ENCODE measurements around the gene PALM.
"Not testable (repeated sequence)": the region's sequence is repeated elsewhere in the genome, so short reads cannot be mapped to it uniquely, and the experiment has no call there.

PALM gene

GRCh38 chr19:709196-709964 is 645 bp downstream of the PALM start:
- DNase-seq: no peak

DNA sequence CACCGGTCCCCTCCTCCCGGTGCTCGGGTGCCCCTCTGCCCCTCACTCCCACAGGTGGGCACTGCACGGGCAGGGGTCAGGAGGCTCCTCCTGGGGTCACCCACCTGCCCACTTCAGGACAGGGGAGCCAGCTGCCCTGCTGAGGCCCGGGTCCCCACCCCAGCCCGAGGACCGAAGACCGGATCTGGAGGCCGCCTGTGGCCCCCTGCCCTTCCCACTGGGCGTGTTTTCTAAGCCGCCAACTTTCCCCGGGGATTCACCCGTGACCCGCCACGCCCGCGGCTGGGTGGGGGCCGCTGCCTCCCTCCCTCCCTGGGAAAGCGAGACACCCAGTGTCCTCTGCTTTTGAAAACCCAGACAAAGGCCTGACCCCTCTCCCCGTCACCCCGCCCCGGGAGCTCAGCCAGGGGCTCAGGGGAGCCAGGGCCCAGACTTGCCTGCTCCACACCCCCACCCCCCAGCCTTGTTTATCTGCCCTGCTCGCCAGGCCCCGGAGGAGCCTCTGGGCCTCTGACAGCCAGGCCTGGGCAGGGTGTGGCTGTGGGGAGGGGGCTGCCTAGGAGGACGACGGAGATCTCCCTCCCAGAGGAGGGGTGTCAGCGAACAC is 1.3 kb downstream of the PALM start:
- no peak for DNase-seq

GRCh38 chr19:710767-711166 is 2.0 kb downstream of the PALM start:
- no peak for DNase-seq

GRCh38 chr19:711254-711653 is 2.5 kb downstream of the PALM start:
- no peak for DNase-seq

GRCh38 chr19:715347-715746 is 6.6 kb downstream of the PALM start:
- DNase-seq: no peak

DNA sequence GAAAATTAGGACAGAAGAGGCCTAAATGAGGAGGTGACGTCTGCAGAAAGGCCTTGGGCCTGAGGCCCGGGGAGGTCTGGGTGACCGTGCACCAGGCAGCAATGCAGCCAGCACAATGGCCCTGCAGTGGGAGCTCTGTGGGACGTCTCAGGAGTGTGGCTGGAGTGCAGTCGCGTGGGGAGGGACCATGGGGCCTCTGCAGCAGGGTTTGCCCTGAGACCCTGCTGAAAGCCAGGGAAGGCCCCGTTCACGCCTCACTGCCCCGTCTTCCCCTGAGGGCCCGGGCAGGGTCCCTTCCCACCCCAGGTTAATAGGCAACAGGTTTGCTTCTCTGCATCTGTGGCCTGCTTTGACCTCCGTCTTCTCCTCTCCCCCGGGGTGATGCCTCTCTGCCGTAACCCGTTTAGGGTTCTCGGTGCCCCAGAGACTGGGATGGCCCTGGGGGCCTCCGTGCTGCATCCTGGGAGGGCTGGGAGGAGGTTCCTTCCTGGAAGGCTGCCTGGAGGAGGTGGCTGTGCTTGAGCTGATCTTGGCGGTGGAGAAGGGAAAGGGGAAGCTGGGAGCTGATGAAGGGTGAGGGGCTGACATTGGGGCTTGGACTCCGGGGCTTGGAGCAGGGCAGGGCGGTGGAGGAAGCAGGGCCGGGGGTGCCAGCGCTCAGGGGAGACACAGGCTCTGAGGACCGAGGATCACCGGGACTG is 9.7 kb downstream of the PALM start:
- no peak for DNase-seq

- no peak for DNase-seq
Measured at GRCh38 chr19:718991-719512, 10.3 kb downstream of the PALM start.

GRCh38 chr19:719636-720344 is 11.1 kb downstream of the PALM start:
- no peak for DNase-seq

DNA sequence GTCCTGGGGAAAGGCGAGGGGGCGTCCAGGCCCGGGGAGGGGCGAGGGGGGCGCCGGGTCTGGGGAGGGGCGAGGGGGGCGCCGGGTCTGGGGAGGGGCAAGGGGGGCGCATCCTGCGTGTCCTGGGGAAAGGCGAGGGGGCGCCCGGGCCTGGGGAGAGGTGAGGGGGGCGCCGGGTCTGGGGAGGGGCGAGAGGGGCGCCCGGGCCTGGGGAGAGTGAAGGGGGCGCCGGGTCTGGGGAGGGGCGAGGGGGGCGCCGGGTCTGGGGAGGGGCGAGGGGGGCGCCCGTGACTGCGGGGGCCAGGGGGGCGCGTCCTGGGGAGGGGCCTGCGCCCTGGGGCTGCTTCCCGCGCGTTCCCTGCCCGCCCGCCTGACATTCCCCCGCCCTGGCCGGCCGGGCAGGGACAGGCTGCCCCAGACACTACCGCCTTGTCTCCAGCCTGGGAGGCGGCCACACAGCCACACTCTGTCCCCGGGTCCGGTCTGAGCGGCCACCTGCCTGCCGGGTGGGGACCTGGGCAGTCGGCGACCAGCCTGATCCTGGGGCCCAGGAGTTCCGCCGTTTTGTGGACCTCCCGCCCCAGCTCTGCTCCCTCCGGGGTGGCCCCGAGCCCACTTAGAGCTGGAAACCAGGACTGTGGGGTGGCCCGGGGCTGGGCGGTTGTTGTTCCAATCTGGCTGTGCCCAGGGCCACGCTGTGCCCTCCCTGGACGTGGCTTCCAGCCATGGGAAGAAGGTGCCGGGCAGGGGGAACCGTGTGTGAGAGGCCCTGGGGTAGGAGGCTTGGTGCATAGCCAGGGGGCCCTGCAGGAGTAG is 11.8 kb downstream of the PALM start:
- no peak for DNase-seq

- DNase-seq: no peak
Measured at GRCh38 chr19:722553-723101, 13.9 kb downstream of the PALM start.

DNA sequence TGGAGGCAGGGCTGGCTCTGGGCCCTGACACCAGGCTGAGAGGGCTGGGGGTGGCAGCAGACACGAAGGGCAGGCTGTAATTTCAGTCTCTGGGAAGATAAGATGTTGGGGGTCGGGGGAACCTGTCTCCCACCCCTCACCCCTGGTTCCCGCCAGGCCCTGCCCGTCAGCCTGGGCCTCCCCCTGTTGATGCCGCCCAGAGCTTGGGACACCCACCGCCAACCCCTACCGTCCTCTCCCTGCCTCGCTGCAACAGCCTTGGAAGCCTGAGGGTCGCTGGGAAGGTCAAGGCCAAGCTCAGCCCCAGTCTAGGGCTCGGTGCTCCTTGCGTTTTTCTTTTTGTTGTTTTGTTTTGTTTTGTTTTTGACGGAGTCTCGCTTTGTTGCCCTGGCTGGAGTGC is 14.5 kb downstream of the PALM start:
- no peak for DNase-seq

DNA sequence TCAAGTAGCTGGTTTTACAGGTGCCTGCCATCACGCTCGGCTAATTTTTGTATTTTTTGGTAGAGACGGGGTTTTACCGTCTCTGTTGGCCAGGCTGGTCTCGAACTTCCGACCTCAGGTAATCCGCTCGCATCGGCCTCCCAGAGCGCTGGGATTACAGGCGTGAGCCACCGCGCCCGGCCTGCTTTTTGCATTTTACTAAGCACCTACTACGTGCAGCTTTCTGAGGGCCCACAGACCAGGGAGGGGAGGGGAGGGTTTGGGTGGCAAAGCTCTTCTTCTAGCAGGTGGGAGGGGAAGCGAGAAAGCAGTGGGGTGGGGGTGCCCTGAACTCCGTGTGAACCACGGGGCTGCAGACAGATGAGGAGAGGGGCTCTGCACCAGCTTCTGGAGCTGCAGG is 15.0 kb downstream of the PALM start:
- no peak for DNase-seq

- DNase-seq: no peak
Measured at GRCh38 chr19:725461-726089, 16.8 kb downstream of the PALM start.

DNA sequence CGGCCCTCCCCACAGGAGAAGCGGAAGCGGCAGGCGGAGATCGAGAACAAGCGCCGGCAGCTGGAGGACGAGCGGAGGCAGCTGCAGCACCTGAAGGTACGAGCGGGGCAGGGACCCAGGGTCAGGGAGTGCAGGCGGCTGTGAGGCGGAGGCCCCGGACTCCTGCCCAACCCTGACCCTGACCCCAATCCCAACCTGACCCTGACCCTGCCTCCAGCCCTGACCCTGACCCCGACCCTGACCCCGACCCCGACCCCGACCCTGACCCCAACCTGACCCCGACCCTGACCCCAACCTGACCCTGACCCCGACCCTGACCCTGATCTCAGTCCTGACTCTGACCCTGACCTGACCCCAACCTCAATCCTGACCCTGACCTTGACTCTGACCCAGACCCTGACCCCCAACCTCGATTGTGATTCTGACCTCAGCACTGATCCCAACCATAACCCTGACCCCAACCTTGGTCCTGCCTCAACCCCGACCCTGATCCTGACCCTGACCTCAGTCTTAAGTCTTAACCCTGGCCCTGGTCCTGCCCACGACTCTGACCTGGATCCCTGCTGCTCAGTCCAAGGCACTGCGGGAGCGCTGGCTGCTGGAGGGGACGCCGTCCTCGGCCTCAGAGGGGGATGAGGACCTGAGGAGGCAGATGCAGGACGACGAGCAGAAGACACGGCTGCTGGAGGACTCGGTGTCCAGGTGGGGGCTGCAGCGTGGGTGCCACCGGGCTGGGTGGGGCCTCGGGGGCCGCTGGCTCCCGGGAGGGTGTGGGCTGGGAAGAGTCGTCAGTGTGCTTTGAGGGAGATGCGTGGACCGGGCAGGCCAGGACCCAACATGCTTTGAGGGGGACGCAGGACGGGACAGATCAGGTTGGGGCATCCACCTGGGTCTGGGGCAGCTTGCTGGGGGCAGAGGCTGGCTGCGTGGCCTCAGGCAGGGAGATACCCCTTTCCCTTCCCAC is 18.5 kb downstream of the PALM start:
- DNase-seq: no peak

DNA sequence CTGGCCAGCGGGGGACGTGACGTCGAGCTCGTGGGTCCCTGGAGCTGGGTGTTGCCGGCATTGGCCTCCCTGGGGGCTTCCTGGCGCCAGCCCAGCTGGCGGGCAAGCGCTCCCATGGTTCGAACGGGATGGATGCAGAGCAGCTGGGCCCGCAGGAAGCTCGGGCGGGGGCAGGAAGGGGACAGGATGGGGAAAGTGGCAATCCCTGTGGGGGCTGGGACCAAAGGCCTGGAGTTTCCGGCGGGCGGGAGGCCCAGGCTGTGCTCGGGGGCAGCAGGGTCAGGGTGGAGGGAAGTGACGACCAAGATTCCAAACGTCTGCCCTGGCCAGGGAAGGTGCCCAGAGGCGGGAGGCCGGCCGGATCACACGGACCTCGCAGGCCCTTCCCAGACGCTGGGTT is 19.3 kb downstream of the PALM start:
- DNase-seq: no peak

DNA sequence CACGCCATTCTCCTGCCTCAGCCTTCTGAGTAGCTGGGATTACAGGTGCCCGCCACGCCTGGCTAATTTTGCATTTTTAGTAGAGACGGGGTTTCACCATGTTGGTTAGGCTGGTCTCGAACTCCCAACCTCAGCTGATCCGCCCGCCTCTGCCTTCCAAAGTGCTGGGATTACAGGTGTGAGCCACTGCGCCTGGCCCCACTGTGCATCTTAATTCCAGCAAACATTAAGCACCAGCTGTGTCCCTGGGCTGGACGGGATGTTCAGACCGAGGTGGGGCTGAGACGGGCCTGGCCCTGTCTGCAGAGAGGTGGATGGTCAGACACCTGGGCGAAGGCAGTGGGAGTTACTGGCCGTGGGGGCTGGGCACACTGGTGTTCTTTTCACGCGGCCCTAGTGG is 20.8 kb downstream of the PALM start:
- DNase-seq: not testable (repeated sequence)

DNA sequence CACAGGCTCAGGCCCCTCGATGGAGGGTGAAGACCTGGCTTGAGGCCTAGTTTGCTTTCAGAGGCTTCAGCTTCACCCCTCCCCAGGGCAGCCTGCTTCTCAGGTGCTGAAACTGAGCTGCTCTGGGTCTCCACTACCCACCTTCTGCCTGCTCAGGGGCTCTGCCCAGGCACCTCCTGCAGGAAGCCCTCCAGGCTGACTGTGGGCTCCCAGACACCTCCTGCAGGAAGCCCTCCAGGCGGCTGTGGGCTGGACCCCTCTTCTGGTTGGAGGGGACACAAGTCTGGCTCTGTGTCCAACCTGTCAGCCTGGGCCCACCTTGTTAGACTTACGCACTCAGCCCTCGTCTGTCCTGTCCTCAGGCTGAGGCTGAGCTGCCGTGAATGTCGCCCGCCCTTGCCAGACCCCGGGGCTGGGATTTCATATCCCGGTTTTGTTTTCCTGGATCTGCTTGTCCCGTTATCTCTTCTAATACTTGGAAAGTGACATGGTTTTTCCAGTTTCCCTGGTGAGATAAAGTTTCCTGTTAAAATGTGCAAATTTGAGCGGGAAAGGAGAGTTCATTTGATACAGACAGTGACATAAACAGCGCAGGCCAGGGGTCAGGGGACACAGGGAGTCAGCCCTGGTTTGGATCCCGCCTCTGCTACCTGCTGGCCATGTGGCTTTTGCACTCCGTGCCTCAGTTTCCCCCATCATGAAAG is 21.4 kb downstream of the PALM start:
- no peak for DNase-seq

DNA sequence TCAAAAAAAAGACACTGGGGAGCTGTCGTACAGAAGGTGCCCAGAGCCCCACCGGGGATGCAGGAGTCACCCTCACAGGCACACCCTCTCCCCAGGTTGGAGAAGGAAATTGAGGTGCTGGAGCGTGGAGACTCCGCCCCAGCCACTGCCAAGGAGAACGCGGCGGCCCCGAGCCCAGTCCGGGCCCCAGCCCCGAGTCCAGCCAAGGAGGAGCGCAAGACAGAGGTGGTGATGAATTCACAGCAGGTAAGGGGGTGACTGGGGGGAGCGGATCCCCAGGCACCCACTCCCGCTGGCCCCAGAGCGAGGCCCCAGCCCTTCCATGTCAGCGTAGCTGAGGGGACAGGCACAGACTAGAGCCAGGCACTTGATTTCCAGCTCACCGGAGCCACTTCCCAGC is 22.3 kb downstream of the PALM start:
- DNase-seq: no peak

DNA sequence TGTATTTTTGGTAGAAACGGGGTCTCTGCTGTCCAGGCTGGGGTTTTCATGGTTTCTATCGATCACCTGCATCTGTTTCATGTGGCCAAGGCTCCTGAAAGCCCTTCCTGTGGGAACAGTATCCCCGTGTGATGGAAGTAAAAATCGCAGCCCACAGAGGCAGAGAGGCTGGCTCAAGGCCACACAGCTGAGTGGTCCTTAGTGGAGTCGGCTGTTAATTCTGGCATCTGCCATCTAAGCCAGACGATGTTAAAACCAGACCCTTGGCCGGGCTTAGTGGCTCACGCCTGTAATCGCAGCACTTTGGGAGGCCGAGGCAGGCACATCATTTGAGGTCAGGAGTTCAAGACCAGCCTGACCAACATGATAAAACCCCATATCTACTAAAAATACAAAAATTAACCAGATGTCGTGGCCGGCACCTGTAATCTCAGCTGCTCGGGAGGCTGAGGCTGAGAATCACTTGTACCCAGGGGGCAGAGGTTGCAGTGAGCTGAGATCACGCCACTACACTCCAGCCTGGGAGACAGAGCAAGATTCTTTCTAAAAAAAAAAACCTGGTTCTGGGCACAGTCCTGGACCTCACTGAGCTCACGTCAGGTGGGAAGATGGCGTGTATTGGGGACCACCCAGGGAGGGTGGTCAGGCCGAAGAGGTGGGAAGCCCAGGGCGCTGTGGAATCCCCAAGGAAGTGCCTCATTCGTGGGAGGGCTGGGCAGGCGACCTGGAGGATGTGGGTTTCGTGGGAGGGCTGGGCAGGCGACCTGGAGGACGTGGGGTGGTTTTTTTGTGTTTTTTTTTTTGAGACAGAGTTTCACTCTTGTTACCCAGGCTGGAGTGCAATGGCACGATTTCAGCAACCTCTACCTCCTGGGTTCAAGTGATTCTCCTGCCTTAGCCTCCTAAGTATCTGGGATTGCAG is 23.7 kb downstream of the PALM start:
- DNase-seq: no peak
